MG63 (cell line): ENCODE data around the gene EIF5B. TPM values are rescaled to one million over a fixed set of nuclear protein-coding genes. Genes with fewer than 3 reads are reported as not detected.

Experiments used
- DNase-seq: peaks from one replicate; pipeline ENCODE4 v3.0.0-alpha.2; 2020
- H3K27me3 ChIP-seq: fragments of 250-450 bp; sonication (Bioruptor Pico); 2 replicates; pipeline ENCODE4 v1.5.1; 2020; ENCODE audit warnings: mild to moderate bottlenecking, moderate library complexity
- H3K36me3 ChIP-seq: fragments of 250-450 bp; sonication (Bioruptor Pico); 2 replicates; pipeline ENCODE4 v1.5.1; 2020; ENCODE audit warnings: mild to moderate bottlenecking, moderate library complexity
- H3K4me3 ChIP-seq: fragments of 250-450 bp; sonication (Bioruptor Pico); 2 replicates; pipeline ENCODE4 v1.5.1; 2020; ENCODE audit warnings: mild to moderate bottlenecking, moderate library complexity
- H3K9me3 ChIP-seq: fragments of 250-450 bp; sonication (Bioruptor Pico); 2 replicates; pipeline ENCODE4 v1.5.1; 2020; ENCODE audit warnings: mild to moderate bottlenecking, moderate library complexity
- total RNA-seq: library from RNA; depleted of rRNA; stranded (reverse); fragments of >200 nt; shearing (Covaris generic); gene quantifications from 2 replicates; pipeline ENCODE4 v1.2.3, GENCODE V29; 2014; ENCODE audit warnings: low replicate concordance

Gene EIF5B
- total RNA-seq, 1 experiment from 2014 or later, result 3.6 TPM

DNA sequence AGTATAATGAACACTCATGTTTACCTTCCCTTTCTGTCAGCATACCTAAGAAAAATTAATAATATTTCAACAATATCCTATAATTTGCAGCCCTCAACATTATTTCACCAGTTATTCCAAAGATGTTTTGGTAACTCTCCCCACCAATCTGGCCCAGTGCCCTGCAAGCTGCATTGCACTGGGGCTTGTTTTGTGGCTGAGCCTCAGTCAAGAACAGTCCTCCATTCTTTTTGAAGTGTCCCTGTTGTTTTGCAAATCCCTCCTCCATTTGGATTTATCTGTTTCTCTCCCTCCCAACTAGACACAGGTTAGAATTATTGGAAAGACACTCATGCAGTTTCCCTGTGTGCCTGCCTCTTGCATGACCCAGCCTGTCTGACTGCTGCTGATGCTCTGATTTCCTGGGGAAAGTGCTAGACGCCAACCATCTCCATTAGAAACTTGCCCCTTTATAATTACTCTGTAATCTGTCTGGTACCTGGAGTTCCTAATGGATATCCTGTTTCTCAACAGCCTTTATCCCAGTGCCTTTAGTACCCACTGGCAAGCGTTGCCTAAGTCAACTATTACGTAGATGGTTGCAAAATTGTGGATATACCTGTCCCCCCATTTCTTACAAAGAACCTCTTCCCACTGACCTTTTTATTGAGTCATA is 60.2 kb downstream of the EIF5B start:
- Histone ChIP-seq H3K27me3 (no peaks in the 10 kb centered on the region), H3K4me3 (no peak overlapping the region), H3K9me3 (no peaks in the 10 kb centered on the region), H3K36me3 (peaks cover 72% of the 10 kb centered on the region)
- DNase-seq, result no peak

DNA sequence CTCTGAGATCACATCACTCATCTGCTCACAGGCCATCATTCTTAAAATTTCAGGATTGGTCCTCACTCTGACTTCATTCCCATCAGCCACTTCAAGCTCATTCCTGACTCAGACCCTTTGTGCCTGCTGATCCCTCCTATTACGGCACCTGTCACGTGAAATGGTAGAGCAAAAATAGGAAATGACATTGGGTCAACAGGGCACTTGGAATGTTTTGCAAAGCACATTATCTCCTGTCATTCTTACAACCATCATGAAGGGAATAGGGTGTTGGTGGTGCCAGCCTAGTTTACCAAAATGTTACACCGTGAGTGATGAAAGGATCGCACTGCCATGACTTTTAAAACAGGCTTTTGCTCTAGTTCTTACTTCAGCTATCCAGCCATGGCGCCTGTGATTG is 61.1 kb downstream of the EIF5B start:
- DNase-seq, result no peak
- Histone ChIP-seq H3K4me3 (no peak overlapping the region), H3K27me3 (no peaks in the 10 kb centered on the region), H3K36me3 (peaks cover 81% of the 10 kb centered on the region), H3K9me3 (no peaks in the 10 kb centered on the region)

DNA sequence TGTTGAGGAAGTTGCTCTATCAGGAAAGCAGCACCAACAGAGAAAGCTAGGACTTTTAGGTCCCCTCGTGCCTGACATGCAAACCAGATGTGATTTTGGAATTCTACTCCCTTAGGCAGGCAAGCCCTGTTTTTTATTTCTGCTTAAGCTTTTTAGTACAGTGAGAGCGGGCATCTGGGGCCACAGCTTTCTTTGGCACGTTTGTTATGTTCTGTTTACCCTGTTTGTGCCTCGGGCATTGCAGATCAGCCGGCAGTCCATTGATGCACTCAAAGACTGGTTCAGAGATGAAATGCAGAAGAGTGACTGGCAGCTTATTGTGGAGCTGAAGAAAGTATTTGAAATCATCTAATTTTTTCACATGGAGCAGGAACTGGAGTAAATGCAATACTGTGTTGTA is 61.9 kb downstream of the EIF5B start:
- H3K36me3 ChIP-seq, result peaks cover 85% of the 10 kb centered on the region
- no peaks in the 10 kb centered on the region for H3K9me3 ChIP-seq
- no peak overlapping the region for H3K4me3 ChIP-seq
- H3K27me3 ChIP-seq, result no peaks in the 10 kb centered on the region
- DNase-seq, result no peak

GRCh38 chr2:99399795-99400194 is 62.6 kb downstream of the EIF5B start:
- peaks cover 85% of the 10 kb centered on the region for H3K36me3 ChIP-seq
- no peaks in the 10 kb centered on the region for H3K27me3 ChIP-seq
- no peak overlapping the region for H3K4me3 ChIP-seq
- no peak for DNase-seq
- no peaks in the 10 kb centered on the region for H3K9me3 ChIP-seq

DNA sequence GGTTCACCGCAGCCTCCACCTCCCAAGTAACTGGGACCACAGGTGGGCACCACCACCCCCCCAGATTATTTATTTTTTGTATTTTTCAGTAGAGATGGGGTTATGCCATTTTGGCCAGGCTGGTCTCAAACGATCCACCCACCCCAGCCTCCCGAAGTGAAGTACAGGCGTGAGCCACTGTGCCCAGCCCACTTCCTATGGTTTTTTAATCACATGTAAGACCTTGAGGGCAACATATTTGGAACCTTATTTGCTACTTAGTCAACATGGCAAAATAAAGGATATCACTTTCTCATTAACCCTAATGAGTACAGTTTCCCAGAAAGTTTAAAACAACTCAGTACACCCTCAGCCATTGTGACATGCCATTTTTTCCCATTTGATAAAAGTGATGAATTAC is 64.7 kb downstream of the EIF5B start:
- H3K4me3 ChIP-seq, result no peak overlapping the region
- no peaks in the 10 kb centered on the region for H3K27me3 ChIP-seq
- H3K36me3 ChIP-seq, result peaks cover 80% of the 10 kb centered on the region
- no peaks in the 10 kb centered on the region for H3K9me3 ChIP-seq
- DNase-seq, result no peak

- DNase-seq, result no peak
- Histone ChIP-seq H3K27me3 (no peaks in the 10 kb centered on the region), H3K36me3 (peaks cover 75% of the 10 kb centered on the region), H3K4me3 (no peak overlapping the region), H3K9me3 (no peaks in the 10 kb centered on the region)
Measured at GRCh38 chr2:99403084-99403483, 65.9 kb downstream of the EIF5B start.

DNA sequence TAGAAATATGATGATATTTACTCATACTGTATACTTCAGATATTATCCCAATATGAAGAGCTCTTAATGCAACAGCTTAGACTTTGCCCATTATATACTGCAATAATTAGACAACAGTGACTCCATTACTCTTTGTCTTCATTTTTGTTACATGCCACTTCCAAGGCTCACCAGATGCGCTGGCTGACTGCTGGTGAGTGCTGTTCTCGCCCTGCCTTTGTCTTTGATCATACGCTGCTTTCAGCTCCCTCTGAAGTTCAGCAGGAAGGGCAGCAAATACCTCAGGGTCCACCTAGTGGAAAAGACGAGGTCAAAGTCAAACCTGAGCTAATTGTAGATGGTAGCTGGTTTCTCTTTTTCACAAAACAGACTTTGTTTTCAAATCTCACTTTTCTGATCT is 66.3 kb downstream of the EIF5B start:
- Histone ChIP-seq H3K27me3 (no peaks in the 10 kb centered on the region), H3K4me3 (no peak overlapping the region), H3K9me3 (no peaks in the 10 kb centered on the region), H3K36me3 (peaks cover 73% of the 10 kb centered on the region)
- no peak for DNase-seq

- H3K27me3 ChIP-seq, result no peaks in the 10 kb centered on the region
- no peak overlapping the region for H3K4me3 ChIP-seq
- H3K36me3 ChIP-seq, result peaks cover 72% of the 10 kb centered on the region
- no peaks in the 10 kb centered on the region for H3K9me3 ChIP-seq
- no peak for DNase-seq
Measured at GRCh38 chr2:99404039-99404796, 67.0 kb downstream of the EIF5B start.

GRCh38 chr2:99404797-99405669 is 67.8 kb downstream of the EIF5B start:
- H3K9me3 ChIP-seq, result no peaks in the 10 kb centered on the region
- no peak overlapping the region for H3K4me3 ChIP-seq
- H3K36me3 ChIP-seq, result peaks cover 70% of the 10 kb centered on the region

DNA sequence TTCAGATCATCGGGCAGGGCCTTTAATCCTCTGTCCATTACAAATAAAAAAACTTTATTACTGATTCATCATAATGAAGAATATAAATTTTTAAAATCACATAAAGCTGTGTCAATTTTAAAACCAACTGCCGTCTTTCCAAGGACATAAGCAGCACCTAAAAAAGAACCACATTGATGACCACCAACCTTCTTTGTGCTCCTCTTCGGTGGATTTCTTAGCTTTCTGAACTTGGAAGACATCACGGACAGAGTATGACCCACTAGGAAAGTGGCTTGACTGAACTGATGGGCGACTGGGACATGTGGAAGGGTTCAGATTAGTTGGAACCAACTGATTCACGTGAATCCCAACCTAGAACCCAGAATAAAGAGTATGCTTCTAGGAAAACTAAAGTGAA is 68.9 kb downstream of the EIF5B start:
- Histone ChIP-seq H3K9me3 (no peaks in the 10 kb centered on the region), H3K36me3 (peaks cover 69% of the 10 kb centered on the region), H3K4me3 (no peak overlapping the region), H3K27me3 (no peaks in the 10 kb centered on the region)
- no peak for DNase-seq

More at GRCh38 chr2:99404797-99405669, 67.8 kb downstream of the EIF5B start:
- no peaks in the 10 kb centered on the region for H3K27me3 ChIP-seq
- no peak for DNase-seq

DNA sequence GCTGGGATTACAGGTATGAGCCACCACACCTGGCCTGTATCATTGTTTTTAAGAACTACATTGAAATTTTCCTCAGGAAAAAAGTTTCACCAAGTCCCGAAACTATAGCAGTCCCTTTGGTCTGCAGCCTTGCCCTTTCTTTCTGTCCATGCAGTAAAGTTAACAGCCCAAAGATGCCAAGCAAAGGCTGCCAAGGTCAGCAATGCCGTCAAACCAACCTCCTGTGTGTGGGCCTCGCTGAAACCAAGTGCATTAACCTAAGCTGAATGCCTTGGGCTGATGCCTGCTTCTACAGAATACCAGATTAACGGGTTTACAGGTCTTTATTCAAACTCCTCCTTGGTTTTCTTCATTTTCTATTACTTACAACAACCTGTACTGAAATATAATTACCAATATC is 73.1 kb downstream of the EIF5B start:
- DNase-seq, result no peak
- Histone ChIP-seq H3K36me3 (peaks cover 65% of the 10 kb centered on the region), H3K27me3 (no peaks in the 10 kb centered on the region), H3K4me3 (no peak overlapping the region), H3K9me3 (no peaks in the 10 kb centered on the region)

DNA sequence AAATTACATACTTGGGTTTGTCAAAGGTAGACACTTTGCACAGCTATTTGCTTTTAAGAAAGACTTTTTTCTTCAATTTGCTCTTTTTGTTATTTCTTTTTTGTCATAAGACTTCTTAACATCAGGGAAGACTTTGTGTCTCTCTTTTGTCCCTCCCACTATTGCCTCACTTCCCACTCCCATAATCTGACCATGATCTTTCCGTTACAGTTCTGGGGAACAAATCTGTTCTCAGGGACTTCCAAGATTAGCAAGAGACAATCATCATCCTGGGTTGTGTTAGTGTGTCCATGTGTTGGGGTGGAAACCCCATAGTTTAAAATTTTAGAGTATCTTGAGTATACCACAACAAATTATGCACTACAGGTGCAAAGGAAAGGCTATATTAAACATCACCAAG is 77.4 kb downstream of the EIF5B start:
- no peak for DNase-seq
- H3K36me3 ChIP-seq, result peaks cover 64% of the 10 kb centered on the region
- no peaks in the 10 kb centered on the region for H3K9me3 ChIP-seq
- no peaks in the 10 kb centered on the region for H3K27me3 ChIP-seq
- H3K4me3 ChIP-seq, result no peak overlapping the region

DNA sequence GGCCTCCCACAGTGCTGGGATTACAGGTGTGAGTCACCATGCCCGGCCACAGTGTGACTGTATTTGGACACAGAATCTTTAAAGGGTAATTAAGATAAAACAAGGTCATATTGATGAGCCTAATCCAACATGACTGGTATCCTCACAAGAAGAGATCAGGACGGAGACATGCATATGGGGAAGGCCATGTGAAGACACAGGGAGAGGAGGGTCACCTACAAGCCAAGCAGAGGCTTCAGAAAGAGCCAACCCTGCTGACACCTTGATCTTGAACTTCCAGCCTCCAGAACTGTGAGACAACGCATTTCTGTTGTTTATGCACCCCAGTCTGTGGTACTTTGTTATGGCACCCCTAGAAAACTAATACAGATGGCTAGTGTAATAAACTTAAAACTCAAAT is 80.2 kb downstream of the EIF5B start:
- Histone ChIP-seq H3K4me3 (no peak overlapping the region), H3K36me3 (peaks cover 61% of the 10 kb centered on the region), H3K9me3 (no peaks in the 10 kb centered on the region), H3K27me3 (no peaks in the 10 kb centered on the region)
- DNase-seq, result no peak

DNA sequence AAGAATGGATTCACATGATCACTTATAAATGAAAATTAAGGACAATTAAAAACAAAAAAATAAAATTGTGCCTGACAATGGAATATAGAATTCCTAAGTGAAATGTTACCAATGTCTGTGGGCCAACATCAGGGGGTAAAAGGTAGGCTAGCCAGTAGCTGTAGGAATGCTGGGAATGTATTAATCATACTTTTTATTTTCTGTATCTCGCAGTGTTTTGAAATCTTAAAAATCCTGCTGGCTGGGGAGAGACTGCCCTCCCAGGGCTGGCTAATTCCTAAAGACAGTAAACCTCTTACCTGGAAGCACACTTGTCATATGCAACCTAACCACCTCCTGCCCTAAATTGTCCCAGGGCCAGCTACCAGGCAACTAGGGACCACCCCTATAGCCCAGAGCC is 82.8 kb downstream of the EIF5B start:
- no peak overlapping the region for H3K4me3 ChIP-seq
- H3K9me3 ChIP-seq, result no peaks in the 10 kb centered on the region
- H3K36me3 ChIP-seq, result peaks cover 62% of the 10 kb centered on the region
- no peaks in the 10 kb centered on the region for H3K27me3 ChIP-seq
- no peak for DNase-seq

DNA sequence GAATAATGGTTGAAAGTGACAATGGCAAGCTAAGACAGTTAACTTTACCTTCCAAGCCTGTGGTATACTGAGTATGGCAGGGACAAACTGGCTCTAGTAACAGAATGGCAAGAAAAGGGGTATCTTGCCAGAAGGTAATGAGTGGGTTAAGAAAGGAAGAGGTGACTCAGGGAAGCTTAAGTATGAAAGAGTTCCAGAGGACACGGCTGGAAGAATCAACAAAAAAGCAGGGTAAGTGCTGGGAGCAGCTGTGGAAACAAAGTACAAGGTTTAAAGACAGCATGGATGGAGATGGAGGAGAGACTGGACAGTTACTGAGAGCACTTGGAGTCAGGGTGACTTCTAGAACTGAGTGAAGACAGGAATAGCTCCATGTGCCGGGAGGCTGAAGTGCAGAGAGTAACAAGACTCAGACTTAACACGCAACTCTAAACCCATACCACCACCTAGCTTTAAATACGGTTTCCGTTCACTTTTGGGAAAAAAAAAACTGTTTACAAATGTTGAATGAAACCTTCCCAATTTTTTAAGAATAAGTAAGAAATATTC is 83.6 kb downstream of the EIF5B start:
- Histone ChIP-seq H3K4me3 (no peak overlapping the region), H3K36me3 (peaks cover 55% of the 10 kb centered on the region), H3K27me3 (no peaks in the 10 kb centered on the region), H3K9me3 (no peaks in the 10 kb centered on the region)
- DNase-seq, result no peak

- H3K9me3 ChIP-seq, result no peaks in the 10 kb centered on the region
- no peak for DNase-seq
- H3K4me3 ChIP-seq, result no peak overlapping the region
- no peaks in the 10 kb centered on the region for H3K27me3 ChIP-seq
- peaks cover 50% of the 10 kb centered on the region for H3K36me3 ChIP-seq
Measured at GRCh38 chr2:99421469-99421868, 84.3 kb downstream of the EIF5B start.

DNA sequence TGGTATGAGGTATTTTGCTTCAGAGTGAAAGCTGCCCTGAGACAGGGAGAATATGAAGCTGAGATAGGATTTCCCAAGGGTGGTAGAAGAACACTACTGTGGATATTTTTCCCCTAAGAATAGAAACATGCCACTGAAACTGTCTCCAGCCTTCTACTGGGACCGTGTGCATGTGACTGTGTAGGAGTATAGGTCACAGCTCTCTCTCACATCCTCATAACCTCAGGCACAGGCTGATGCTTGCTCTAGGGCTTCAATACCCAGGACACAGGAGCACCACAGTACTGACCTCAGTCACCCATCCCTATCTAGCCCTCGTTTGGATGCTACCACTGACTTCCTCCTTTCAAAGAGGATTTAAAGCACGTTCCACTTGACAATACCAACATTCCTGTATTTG is 85.4 kb downstream of the EIF5B start:
- DNase-seq, result no peak
- Histone ChIP-seq H3K27me3 (no peaks in the 10 kb centered on the region), H3K36me3 (peaks cover 45% of the 10 kb centered on the region), H3K9me3 (no peaks in the 10 kb centered on the region), H3K4me3 (no peak overlapping the region)
